GM11168 (cell line): Measurements from ENCODE around the gene IRF2BP2.
"Not testable (repeated sequence)": the region's sequence is repeated elsewhere in the genome, so short reads cannot be mapped to it uniquely, and the experiment has no call there.

Experiments
- in situ Hi-C: fragments of 300-500 bp; cut with MboI; formaldehyde crosslinking; loops from one replicate; pipeline ENCODE4 v1.12.0; 2022; ENCODE audit warnings: low sequenced_read_pairs; ENCODE audit not compliant: unreplicated experiment

IRF2BP2 gene

DNA sequence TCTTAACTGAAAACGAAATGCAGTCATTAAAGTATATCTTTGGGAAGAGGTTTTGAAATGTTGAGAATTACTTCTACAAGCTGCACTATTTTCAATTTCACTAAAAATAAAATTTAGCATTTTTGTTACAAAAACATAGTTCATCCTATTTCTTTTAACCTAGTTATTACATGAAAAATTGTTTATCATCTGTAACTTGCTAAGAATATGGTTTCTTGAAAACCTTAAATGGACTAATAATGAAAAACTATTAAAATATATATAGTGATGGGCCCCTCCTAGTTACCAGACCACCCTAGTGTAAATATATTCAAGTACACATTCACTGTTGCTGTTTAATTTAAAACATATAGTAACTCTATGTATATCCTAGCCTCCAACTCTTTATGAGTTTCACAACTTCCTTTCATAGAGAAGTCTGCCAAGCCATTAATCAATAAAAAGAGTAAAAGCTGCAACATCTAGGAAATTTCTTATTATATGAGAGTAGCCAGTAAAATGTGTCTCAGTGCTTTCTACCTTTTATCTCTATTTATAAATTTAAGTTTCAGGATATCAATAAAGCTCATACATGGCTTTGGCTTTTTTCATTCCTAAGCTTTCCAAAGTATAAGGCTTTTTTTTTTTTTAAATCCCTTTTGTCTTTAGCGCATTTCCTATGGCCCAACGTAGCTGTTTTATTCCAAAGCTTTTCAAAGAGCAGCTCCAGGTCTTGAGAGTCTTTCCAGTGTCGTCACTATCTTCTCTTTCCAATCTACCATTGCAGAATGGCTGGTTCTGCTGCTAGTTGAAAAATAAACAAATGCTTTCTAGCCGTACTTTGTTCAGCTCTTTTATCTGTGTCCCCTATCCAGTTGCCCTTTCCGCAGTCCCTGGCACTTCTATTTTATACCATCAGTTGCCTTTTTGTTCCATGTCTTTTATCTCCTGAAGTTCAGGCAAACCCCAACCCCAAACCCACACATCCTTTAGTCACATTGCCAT lies 6.5 kb downstream of the IRF2BP2 start:
- in situ Hi-C loops: no loop called here

DNA sequence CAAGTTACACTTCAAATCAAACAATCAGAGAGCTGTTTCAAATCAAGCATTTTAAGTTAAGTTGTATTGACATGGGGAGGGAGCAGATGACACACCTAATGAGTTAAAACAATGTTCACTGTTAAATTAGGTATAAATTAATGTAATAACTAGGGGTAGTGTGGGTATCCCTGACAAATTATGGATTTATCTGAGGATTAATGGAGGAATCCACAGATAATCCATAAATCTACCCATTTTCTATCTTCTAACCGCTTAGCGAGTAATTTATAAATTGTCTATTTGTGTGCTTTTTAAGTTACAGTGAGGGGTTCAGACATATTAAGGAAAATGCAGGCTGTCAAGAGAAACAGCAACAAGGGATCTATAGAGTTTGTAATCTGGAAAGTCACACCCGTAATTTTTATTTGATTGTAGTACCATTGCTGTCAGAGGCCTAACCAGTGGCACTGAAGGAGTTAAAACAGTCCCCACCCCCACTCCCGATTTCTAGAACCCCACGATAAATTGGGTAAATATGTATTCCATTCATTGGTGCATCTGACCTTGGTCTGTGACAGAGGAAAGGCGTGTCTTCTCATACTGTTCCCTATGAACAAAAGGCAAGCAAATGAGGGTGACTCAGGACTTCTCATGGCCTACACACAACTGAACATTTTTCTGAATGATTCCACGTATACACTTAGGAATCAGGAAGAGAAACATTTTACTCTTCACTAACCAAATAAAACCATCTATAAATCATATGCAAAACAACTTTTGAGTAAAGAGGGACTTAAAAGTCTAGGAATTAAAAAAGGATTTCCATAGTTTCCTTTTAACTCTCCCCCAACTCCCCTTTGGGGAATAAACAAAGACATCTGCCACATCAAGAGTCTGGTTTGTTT lies 7.4 kb downstream of the IRF2BP2 start:
- in situ Hi-C loops: no loop called here

DNA sequence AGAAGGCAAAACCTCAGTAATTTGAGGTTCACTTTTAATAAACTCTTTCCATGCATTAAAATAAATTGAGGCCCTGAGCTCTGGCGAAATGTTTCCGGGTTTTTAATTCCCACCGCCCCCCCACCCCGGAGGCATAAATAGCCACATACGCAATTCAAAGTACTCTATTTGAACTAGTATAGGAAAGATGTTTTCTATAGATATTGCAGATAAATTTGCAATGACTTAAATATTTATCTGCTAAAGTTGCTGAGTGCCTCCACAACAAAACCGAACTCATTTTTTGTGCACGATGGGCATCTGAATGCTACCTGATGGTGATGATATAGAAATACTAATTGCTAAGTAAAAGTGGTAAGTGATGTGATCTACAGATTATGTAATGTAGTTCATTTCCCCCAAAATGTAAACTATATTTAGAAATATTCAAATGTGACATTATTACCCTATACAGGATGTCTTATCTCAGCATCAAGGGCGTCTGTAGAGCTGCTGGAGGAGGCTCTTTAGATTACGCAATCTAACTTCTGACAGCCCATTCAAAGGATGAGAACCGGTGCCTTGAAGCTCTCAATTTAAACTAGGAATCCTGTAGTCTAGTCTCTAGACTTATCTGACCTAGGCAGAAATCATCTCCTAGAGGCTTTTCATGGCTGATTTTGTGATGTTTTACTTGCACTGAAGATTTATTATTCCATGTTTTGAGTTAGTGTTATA lies 8.5 kb downstream of the IRF2BP2 start:
- in situ Hi-C loops: no loop called here

DNA sequence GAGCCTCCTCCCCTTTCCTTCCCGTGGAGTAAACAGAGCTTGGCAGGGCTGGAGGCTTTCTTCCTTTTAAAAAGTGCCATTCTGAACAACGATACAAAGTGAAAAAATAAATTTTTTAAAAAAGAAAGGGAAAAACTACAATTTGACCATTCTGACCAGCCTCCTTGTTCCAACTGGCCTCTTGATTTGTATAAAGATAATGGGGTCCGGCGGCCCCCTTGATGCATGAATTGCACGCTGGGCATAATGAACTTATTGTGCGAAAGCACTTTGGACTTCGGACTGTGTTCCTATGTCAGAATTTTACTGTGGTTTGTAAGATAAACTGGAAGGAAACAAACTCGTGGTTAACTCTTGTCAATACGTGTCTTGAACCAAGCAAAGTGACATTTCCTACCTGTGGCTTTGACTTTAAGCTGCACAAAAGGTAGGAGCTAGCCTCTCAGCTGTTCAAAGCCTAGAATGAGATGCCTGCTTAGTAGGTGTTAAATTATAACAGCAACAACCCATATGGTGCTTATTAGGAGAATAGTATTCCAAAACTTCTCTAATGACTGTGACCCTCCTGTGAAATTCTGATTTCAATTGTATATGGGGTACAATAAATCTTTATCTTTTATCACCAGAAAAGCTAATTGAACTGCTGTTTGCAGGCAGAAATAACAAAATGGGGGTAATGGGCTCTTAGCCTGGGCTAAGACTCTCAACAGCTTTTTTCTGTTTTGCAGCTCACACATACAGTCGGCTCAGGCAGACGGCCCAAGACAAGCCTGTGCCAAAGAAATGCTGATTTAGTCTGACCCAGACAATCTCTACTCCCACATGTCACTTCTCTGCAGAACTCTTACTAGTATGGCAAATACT lies 9.3 kb downstream of the IRF2BP2 start:
- in situ Hi-C loops: no loop called here

DNA sequence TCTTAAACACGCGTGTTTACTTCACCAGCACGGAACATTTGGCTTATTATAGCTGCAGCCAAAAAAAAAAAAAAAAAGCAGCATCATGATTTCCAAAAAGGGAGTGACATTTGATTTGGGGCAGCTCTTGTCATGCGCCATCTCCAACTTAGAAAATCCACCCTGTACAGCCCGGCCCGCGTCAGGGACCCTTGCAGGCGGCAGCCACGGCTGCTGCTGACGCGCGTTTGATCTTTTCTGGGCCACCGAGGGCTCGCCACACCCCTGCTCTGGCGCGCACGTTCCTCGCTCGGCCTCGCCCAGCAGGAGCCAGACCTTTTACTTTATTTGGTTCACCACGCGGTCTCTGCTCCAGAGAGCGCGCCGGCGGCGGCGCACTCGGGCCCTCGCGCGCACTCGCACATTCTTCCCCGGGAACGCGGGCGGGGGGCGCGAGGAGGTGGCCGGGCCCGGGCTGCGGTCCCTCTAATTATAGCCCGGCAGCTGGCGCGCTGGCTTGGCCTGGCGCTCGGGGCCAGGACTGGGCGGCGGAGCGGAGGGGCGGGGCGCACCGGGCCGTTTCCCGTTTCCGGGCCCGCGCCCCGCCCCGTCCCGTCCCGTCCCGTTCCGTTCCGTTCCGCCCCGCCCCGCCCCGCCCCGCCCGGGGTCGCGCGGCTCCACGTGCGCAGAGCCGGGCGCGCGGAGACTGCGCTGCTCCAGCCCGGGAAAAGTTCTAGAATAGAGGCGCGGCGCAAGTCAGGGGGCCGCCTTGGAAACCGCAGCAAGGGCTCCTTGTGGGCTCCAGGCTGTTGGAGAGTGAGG lies 10.2 kb downstream of the IRF2BP2 start:
- in situ Hi-C loops: loop anchor here (5.0 kb wide), 1 partner anchor 103 kb away; no protein-coding TSS in a partner anchor

DNA sequence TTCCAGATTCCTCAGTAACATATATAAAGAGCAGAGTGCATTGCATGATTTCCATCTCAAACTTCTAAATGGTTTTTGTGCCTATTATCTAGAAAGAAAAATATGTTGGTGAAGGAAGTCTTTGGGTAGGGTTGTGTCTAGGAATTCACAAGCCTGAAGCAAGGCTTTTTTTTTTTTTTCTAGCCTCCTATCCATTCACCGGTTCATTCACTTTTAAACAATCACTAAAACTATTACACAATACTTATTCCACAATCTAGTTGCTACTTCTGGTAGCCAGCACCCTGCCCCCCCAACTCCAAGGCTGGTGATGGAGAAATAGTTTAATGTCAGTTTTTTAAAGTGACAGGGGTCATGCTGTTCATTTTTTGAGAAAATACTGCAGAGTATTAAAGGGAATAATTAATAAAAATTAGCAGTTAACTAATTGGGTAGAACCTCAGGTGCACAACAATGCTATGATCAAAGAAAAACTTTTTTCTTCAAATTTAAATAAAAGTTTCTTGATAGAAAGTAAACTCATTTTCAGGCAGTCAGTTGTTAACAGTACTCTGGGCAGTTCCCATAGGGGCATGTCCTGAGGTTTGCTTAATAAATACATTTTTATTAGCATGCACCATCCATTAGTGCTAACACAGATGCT lies 10.9 kb downstream of the IRF2BP2 start:
- in situ Hi-C loops: loop anchor here (5.0 kb wide), 1 partner anchor 102 kb away; no protein-coding TSS in a partner anchor

DNA sequence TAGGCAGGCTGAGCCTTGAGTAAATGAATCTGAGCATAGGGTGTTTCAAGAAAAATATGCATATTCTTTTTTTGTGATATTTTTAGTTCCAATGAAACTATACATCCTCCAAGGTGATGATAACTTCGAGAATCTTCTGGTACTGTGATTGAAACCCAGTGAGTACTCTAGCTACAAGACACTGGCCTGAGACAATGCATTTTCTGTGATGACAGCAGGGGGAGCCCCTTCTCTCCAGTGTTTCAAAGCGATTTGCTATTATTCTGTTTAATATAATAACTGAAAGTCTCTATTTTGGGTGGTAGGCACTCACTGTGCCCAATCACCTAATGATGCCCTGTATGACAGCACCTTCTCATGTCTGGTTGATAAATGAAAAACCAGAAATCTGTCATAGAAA lies 12.1 kb downstream of the IRF2BP2 start:
- in situ Hi-C loops: loop anchor here (5.0 kb wide), 1 partner anchor 101 kb away; no protein-coding TSS in a partner anchor

DNA sequence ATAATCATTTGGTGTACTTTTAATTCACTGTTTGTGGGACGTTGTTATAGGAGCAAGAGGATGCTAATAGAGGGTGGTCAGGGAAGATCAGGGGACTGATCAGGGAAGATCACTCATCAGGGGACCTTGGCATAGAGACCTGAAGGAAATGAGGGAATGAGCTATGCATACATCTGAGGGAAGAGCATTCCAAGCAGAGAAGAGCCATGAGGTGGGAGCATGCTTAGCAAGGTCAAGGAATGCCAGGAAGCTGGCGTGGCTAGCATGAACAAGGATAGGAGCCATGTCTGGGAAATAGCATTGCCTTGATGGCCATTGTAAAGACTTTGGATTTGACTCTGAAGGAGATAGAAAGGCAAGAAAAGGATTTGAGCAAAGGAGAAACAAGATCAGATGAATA lies 14.1 kb downstream of the IRF2BP2 start:
- in situ Hi-C loops: loop anchor here (5.0 kb wide), 1 partner anchor 99 kb away; no protein-coding TSS in a partner anchor

DNA sequence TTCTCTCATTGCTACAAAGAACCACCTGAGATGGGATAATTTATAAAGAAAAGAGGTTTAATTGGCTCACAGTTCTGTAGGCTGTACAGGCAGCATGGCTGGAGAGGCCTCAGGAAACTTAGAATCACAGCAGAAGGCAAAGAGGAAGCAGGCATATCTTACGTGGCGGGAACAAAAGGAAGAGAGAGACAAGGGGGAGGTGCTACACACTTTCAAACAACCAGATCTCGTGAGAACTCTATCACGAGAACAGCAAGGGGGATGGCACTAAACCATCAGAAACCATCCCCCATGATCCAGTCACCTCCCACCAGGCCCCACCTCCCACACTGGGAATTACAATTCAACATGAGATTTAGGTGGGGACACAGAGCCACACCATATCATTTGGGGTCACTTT lies 15.4 kb downstream of the IRF2BP2 start:
- in situ Hi-C loops: not testable (repeated sequence)

DNA sequence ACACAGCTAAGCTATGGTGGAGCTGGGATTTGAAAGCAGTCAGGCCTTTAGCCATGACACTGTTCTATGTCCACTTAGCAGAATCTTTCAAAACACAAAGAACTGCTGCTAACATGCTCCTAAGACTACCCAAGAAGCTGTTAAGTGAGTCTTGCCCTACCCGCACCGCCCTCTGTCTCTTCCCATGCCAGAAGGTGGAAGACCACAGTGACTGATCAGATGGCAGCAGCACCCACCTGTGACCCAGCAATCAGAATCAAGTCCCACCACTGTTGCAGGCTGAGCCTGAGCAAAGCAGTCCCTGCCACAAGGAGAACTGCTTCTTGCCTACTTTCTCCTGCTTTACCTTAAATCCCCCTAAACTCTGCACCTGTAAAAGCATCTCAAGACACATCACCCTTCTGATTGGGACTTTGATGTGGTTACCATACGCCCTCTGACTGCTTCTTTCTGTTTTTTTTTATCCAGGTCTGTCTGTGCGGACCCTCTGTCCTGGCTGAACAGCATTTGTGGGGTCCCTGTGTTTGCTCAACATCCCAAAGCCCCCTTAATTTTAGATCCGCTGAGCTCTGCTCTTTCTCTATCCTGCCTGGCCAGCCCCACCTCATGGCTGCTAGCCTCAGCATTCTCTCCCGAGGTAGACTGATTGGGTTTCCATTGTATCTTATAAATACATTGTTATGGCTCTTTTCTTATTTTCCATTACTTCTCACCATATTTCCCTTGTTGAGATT lies 16.0 kb downstream of the IRF2BP2 start:
- in situ Hi-C loops: no loop called here

DNA sequence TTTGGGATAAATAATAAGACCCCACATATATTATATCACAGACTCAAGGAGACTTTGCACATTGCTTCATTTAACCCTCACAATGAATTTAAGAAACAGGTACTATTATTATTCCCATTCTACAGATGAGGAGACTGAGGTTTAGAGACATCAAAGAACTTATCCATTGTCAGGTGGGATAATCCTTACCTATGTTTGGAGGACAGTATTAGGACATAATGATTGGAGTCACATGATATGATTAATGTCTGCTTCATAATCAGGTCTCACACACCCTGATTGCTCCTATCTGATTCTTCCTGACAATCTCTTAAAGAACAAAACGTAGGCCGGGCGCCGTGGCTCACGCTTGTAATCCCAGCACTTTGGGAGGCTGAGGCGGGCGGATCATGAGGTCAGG lies 16.9 kb downstream of the IRF2BP2 start:
- in situ Hi-C loops: no loop called here

DNA sequence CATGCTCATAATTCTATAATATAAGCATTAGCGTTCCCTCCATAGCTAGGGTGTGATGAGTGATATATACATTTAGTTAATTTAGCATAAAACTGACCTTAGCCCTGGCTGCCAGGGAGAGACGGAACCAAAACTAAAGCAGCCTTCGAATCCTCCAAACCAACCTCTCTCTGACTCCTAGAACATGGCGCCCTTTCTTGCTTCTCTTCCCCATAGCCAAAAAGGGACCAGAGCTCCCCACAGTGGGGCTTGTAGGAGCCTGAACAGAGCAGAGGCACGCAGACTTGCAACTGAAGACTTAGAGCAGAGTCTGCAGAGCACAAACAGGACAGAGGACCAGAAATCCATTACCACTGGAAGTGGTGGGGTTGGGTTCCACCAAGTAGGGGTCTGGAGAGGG lies 17.7 kb downstream of the IRF2BP2 start:
- in situ Hi-C loops: no loop called here

DNA sequence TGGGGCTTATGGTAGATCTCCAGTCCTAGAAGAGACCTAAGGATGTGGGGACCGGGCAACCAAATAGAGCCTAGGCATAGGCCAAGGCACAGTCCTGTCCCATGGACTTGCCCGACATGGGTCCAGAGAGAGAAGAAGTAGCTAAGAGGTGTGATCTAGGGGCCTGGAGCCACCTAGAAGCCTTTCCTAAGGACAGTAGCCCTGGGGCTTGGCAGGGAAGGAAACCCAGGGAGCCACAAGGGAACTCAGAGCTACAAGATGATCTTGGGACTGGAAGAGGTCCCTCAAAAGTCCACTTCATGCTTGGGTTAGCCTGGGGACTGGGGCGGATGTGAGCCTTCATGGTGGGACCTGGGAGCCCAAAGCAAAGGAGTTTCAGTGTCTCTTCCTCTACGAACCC lies 18.8 kb downstream of the IRF2BP2 start:
- in situ Hi-C loops: no loop called here

DNA sequence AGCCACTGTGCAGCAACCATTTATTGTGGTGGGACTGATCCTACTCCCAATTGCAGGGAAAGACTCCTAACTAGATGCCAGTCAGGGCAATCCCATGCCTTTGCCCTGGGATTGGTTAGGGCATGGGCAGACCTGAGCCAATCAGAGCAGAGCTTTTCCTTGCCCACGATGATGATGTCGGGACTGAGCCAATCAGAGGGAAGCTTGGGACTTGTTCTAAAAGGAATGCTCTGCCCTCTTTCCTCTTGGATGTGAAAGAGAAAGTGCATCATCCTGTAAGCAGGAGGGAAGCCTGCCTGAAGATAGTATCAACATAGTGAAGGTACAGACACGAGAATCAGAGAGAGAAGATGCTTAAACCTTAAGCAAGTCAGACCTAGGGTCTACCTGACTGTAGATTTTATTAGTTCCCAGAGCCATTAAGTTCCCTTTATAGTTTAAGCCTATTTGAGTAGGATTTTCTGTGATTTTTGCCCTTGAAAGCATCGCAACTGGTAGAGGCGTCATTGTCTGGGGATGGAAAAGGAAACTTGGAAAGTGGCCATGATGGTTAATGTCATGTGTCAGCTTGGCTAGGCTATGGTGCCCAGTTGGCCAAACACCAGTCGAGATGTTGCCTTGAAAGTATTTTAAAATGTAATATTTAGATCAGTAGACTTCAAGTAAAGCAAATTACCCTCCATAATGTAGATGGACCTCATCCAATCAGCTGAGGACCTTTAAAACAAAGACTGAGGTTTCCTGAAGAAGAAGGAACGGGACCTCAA lies 19.9 kb downstream of the IRF2BP2 start:
- in situ Hi-C loops: no loop called here

DNA sequence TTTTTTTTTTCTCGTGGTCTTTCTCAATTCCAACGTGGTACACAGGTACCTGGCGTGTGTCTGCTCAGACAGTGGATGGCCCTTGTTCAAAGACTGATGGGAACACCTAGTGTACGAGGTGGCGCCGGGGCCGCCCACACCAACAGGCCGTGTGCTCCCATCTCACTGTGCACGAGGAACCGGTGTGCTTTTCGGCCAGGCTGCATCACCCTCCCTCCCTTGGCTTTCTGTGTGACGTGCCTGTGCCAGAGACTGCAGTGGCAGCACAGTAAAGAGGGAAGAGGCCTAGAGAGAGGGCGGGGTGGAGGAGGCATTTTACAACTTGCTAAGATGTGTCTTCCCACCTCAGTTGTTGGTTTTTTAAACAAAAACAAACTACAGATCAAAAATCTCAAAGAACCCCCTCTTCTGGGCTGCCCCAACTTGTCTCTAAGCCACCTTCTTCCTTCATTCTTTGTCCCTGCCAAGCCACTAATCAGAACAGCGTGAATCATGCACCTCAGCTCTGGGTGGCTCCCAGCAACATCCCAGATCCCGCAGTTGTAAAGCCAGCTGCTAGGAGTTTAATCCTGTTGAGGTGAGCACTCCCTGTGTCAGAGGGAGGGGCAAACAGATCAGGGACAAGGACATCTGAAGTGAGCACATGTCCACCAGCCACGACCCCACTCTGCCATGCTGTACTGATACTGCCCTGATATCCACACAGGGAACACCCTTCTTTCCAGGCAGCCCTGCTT lies 20.7 kb downstream of the IRF2BP2 start:
- in situ Hi-C loops: no loop called here

DNA sequence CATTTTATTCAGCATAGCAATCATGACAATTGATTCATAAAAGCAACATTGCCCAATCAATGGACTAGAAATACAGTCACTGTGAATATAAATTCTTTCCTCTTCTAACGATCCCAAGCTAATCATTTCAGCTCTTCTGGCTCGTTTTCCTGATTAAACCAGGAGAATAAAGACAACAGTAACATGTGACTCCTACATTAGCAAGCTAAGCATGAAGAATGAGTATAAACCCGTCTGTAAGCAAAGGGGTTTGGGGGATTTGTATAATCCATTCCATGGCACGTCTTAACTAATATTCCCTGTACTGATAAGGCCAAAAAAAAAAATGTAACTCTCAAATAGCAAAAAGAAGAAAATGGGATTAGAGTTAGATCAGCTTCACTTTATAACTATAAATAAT lies 21.6 kb downstream of the IRF2BP2 start:
- in situ Hi-C loops: no loop called here
